ENCODE data around the gene EEF1AKMT3. TPM values are rescaled to one million over a fixed set of nuclear protein-coding genes. Genes with fewer than 3 reads are reported as not detected.
"Not testable (repeated sequence)": the region's sequence is repeated elsewhere in the genome, so short reads cannot be mapped to it uniquely, and the experiment has no call there.

EEF1AKMT3 gene
- total RNA-seq, 1 experiment from 2014 or later, result 7.9 TPM

DNA sequence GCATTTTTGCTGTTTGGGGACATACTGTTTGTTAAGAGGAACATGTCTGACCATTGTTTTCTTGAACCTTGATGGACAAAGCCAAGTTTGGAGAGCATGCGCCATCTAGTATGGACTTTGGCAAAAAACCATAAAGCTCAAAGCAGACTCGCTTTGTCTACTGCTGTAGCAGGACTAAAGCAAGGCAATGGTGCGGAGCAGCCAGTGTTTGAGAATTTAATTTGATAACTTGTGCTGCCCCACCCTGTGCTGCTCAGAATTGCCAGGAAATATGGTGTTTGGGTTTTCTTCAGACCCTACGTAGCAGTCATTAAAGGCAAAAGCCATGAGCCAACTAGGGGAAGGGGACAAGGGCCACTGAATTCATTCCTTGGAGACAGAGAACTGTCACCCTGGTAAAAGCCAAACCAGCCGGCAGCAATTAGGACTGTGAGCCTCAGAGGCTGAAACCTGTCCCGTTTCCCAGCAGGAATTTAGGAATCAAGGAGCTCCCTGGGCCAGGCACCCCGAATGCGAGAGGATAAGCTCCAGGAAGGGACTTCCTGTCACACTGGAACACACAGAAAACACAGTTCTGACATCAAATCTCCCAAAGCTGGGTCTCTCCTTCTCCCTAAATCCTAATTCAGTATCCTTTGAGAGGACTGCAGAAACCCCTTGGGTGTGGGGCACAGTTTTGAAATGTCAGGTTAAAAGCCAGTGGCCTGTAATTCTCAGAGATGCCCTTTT is 45.0 kb downstream of the EEF1AKMT3 start:
- DNase-seq (ENCODE audit: low spot score), result no peak

DNA sequence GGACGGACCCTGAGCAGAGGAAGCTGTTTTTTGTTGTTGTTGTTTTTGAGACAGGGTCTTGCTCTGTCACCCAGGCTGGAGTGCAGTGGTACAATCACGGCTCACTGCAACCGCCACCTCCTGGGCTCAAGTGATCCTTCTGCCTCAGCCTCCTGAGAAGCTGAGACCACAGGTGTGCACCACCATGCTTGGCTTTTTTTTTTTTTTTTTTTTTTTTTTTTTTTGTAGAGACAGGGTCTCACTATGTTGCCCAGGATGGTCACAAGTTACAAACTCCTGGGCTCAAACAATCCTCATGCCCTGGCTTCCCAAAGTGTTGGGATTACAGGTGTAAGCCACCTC is 45.5 kb downstream of the EEF1AKMT3 start:
- DNase-seq (ENCODE audit: low spot score), result not testable (repeated sequence)

DNA sequence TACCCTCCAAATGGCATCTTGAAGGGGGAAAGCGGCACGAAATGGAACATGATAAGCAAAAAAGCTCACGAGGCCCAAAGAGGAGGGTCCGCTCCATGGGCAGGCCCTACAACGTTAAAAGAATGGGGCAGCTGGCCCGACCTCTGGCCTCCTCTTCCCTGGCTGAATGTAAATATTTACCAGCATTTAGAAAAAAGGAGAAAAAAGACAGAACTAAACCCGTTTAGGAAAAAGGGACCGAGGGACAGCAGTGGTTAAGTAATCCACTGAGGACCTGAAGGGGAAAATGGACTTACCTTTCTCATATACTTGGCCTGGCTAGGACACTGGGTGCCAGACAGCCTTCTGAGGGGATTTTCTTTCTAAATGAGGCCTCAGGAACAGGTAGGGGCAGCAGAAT is 47.7 kb downstream of the EEF1AKMT3 start:
- not testable (repeated sequence) for DNase-seq (ENCODE audit: low spot score)

DNA sequence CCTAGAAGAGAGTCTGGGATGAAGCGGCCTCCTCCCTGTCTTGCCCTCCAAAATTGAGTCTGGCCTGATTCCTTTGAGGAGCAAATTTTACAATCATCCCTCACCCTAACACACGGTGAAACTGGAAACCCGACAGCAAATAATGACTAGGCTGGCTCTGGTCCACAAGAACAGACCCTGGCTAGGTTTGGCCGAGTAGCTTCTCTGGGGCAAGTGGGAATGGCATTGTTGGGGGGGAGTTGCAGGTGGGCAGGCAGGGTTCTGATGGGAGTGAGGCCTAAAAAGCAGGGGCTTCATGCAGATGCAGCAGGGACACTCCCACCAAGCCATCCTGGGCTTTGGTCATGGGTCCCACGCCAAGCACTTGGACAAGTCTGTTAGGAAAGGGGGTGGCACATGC is 48.6 kb downstream of the EEF1AKMT3 start:
- DNase-seq (ENCODE audit: low spot score), result not testable (repeated sequence)

DNA sequence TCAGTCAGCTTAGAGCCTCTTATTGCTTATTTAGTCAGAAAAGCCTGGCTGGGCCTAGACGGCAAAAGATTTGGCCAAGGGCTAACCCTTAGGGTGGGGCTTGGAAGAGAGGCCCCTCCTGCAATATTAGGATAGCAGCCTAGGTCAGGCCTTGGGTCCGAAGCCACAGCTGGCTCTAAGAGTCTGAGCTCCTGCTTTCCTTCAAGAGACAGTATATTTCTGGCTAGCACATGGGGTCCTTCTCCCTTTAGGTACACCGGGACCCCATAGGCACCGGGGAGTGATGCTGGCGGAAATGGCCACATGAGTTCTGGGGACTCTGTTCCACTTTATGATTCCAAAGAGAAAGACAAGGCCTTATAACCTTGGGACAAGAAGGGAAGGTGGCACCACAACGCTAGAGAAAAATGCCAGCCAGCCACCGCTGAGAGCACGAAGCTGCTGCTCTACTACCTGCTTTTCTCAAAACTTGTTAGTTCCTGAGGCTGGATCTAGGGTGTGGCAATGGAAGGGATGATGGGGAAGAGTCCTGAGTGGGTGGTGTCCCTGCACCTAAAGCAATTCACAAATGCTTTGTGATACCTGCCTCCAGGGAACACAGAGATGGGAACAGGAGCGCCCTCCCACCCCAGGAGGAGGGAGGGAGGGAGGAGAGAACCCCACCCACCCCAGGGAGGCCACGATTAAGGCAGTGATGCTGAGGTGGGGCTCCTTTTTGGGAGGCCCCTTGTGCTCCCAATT is 49.2 kb downstream of the EEF1AKMT3 start:
- DNase-seq (ENCODE audit: low spot score), result no peak

DNA sequence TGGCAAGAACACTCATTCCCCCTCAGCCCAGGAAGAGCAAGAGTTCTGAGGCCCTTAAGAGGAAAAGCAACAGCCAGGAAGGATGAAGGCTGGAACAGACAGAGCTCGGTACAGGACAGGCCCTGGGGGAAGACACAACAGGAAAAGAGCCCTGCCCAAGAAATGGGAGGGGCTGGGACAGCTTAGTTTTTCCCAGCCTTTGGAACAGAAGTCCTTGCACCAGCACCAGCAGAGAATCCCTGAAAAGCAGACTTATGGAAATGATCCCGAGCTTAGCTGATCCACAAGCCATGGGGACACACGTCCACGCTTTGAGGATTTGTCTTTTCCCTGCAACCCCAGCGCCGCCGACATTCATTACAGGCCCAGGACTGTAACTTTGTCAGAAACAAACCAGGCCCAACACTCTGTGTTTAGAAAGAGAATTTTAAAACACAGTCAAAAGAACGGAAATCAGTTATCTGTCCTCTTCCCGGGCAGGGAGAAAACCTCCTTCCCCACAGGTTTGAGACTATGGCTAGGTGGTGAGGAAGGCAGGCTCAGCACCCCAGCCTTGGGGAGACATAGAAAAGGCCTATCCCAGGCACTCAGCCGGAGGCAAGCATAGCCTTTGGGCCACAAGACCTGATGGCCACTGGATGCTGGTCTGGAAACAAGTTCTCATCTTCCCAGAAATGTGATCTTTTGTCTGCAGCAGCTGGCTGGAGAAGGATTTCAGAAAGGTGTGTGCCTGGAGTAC is 50.1 kb downstream of the EEF1AKMT3 start:
- no peak for DNase-seq (ENCODE audit: low spot score)

DNA sequence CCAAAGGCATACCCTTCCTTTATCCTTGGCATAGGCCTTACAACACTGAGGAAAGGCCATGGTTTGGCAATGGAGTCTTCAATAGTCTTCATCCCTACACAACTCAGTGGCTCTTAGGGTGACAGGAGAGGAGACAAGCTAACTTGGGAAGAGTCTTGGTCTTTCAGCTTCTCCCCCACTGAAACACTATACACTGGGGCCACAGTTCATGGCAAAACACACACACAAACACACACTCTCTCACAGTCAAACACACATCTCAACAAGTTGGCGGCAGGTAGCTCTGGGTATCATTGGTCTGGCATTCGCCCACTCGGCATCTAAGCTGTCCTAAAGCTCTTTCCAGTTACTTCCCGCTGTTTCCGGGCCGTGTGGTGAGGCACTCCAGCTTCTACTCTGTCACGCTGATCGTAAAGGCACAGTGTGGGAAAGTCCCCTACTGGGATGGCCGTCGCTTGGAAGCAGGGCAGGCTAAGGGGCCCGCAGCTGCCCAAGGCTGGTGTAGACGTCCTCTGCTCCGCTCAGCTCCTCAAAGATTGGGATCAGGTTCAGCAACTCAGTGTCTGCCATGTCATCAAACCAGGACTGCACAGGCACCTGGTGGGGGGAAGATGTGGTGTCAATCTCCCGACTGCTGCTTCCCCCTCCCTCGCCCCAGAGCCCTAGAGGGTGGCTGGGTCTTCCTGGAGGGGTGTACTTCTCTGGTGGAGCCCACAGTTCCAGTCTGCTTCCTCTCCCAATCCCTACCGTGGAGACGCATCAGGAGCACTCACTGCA is 50.9 kb downstream of the EEF1AKMT3 start:
- no peak for DNase-seq (ENCODE audit: low spot score)

DNA sequence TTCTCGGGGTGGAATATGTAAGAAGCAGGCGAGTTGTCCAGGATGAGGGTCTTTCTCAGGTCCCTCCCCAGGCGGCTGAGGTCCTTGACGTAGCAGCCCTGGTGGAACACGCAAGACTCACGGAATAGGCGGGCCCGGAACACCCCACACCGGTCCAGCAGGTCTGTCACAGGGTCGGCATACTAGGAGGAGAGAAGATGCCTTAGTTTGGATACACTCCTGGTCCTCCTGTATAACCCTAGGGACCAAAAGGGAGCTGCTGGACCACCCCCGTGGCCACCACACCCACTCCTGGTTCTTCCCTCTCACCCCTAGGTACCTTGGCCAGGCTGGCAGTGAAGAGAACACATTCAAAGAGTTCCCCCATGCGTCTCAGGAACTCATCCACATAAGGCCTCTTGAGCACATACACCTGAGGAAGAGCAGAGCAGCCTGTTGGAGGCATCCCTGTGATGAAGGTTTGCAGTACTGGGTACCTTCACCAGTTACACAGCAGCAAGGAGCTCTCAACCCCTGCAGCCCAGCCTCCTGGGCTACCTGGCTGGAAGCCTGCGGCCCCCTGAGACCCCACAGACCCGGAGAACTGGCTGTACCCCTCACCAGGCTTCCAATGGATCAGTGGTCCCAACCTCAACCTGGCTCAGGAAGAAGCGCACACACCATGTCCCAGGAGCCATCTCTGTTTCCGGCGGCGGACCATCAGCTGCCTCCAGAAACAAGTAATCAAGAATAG is 51.7 kb downstream of the EEF1AKMT3 start:
- no peak for DNase-seq (ENCODE audit: low spot score)

DNA sequence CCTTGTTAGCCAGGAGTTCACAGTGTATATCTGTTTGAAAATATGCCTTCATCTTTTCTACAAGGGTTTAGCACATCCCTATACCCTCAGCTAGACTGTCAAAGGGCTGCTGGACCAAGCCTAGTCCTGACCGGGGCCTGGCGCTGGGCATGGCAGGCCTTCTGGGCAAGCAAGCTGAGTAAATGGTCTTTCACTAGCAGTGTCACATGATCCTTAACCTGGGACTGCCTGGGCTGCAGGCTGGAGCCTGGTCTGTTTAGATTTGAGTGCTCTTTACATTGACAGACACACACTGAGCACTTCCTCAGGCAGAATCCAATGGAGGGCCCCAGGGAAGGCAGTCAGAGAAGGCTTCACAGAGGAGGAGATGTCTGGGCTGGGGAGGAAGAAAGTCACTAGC is 53.0 kb downstream of the EEF1AKMT3 start:
- no peak for DNase-seq (ENCODE audit: low spot score)

DNA sequence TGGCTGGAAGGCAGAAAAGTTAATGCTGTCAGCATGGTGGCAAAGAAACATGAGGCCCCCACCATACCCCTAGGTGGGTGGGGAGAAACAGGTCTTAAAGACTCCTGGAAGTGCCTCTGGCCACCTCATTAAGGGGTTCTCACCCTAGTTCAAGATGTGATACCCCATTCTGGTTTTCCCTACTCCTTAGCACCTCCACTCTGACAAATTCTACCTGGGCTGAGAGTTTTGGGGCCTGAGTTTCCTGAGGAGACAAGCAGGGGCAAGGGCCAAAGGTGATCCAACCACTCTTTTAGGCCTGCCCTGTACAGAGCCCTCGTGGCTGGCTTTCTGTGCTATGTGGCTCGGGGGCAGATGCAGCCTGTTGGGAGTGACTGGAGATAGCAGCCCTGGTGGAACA is 54.0 kb downstream of the EEF1AKMT3 start:
- no peak for DNase-seq (ENCODE audit: low spot score)

DNA sequence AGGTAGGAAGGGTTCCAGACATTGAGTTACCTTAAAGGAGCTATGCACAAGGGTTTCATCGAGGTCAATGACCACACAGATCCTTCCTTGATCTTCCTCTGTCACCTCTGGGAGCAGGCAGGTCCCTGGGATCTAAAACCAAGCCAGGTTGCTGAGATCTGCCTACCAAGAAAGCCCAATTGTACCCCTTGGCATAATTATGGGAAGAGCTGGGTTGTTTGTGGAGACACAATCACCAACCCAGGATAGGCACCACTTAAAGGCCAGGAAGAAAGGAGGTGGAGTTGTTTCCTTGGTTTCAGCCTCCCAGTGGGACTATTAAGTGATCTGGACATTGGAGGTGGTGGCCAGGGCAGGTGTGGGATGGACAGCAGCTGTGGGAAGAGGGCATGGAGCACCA is 54.6 kb downstream of the EEF1AKMT3 start:
- DNase-seq (ENCODE audit: low spot score), result no peak

DNA sequence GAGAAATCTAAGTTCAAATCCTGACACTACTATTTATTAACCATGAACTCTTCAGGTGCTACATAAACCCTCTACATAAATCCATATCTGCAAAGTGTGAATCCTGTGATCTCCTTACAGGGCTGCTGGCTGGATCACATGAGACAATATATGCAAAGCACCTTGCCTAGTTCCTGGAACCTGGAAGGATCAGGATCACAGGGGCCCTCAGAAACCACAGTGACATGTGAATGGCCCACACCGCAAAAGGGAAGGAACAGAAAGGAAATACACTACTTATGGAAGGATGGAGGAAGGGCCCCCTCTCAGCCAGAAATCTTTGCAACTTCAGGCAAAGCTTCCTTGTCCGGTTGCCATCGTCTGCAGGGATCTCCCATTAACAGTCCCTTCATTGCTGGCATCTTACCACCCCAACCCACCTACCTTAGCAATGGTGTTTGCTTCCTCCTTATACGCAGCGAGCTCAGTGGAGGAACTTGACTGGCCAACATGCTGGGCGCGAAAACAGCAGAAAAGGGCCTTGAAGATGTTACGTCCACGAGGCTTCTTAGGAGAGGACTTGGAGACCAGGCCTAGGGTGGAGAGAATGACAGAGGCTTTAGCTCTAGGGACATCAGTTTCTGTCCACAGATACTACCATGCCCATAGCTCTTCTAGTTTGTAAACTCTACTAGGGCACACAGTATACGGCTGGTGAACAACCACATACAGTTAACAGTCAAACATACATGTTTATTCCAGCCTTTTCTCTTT is 56.8 kb downstream of the EEF1AKMT3 start:
- no peak for DNase-seq (ENCODE audit: low spot score)

DNA sequence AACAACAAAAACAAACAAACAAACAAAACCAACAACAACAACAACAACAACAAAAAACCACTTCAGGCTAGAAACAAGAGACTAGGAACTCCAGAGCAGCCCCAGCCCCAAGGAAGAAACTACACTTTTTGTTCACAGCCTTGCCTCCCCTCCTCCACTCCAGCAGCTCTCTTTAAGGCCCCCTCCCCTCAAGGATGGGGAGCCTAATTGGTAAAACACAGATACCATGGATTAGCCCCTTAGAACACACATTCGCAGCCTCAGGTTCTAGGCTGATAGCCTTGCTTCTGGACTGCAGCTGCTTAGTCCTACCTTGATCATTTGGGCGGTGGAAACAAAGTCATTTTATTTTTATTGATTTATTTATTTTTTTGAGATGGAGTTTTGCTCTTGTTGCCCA is 58.0 kb downstream of the EEF1AKMT3 start:
- no peak for DNase-seq (ENCODE audit: low spot score)

Other genes with a start within 250 kb of the EEF1AKMT3 start
- 1.5 and 3.1 TPM in 2 replicates for gene MBD6, start 249.8 kb upstream of the EEF1AKMT3 start, total RNA-seq (2014; rRNA removed; shearing (Covaris generic))
- 76.6 and 109 TPM in 2 replicates for gene DCTN2, start 225.4 kb upstream of the EEF1AKMT3 start, total RNA-seq (2014; rRNA removed; shearing (Covaris generic))
- gene KIF5A, start 222.6 kb upstream of the EEF1AKMT3 start, total RNA-seq (2014; rRNA removed; shearing (Covaris generic)), result 0.27 TPM in 1 of 2 replicates, not detected in the other
- gene PIP4K2C, start 181.4 kb upstream of the EEF1AKMT3 start, total RNA-seq (2014; rRNA removed; shearing (Covaris generic)), result 24.4 and 27.2 TPM in 2 replicates
- gene DTX3, start 167.8 kb upstream of the EEF1AKMT3 start, total RNA-seq (2014; rRNA removed; shearing (Covaris generic)), result 7.3 and 10.7 TPM in 2 replicates
- 8.5 and 11.7 TPM in 2 replicates for gene ARHGEF25, start 161.2 kb upstream of the EEF1AKMT3 start, total RNA-seq (2014; rRNA removed; shearing (Covaris generic))
- 64.3 and 77.3 TPM in 2 replicates for gene B4GALNT1, start 139.4 kb upstream of the EEF1AKMT3 start, total RNA-seq (2014; rRNA removed; shearing (Covaris generic))
- 221 and 235 TPM in 2 replicates for gene OS9, start 78.5 kb upstream of the EEF1AKMT3 start, total RNA-seq (2014; rRNA removed; shearing (Covaris generic))
- 0.99 and 2.4 TPM in 2 replicates for gene AGAP2, start 33.9 kb upstream of the EEF1AKMT3 start, total RNA-seq (2014; rRNA removed; shearing (Covaris generic))
- gene TSPAN31, start 27.6 kb upstream of the EEF1AKMT3 start, total RNA-seq (2014; rRNA removed; shearing (Covaris generic)), result 64.1 and 76.5 TPM in 2 replicates
- 298 and 323 TPM in 2 replicates for gene CDK4, start 20.3 kb upstream of the EEF1AKMT3 start, total RNA-seq (2014; rRNA removed; shearing (Covaris generic))
- 5.5 and 7.3 TPM in 2 replicates for gene MARCHF9, start 17.5 kb upstream of the EEF1AKMT3 start, total RNA-seq (2014; rRNA removed; shearing (Covaris generic))
- 0.48 TPM in 1 of 2 replicates, not detected in the other for gene CYP27B1, start 5.5 kb upstream of the EEF1AKMT3 start, total RNA-seq (2014; rRNA removed; shearing (Covaris generic))
- gene METTL1, start 509 bp upstream of the EEF1AKMT3 start, total RNA-seq (2014; rRNA removed; shearing (Covaris generic)), result 2.5 and 8.1 TPM in 2 replicates
- 41.3 and 58.6 TPM in 2 replicates for gene TSFM, start 10.2 kb downstream of the EEF1AKMT3 start, total RNA-seq (2014; rRNA removed; shearing (Covaris generic))
- 2.0 and 4.3 TPM in 2 replicates for gene AVIL, start 46.1 kb downstream of the EEF1AKMT3 start, total RNA-seq (2014; rRNA removed; shearing (Covaris generic))
- gene CTDSP2, start 74.1 kb downstream of the EEF1AKMT3 start, total RNA-seq (2014; rRNA removed; shearing (Covaris generic)), result 36.1 and 44.8 TPM in 2 replicates
- 28.7 and 30.0 TPM in 2 replicates for gene ATP23, start 169.0 kb downstream of the EEF1AKMT3 start, total RNA-seq (2014; rRNA removed; shearing (Covaris generic))

Measured in H4 (cell line).